GM19468 (cell line): ENCODE data around the gene SAA1.
"Not testable (repeated sequence)": the region's sequence is repeated elsewhere in the genome, so short reads cannot be mapped to it uniquely, and the experiment has no call there.

Experiments
- ATAC-seq: cut with Tn5 transposase; IDR thresholded peaks from one replicate; pipeline ENCODE4 v1.9.1; 2021; ENCODE audit warnings: mild to moderate bottlenecking, moderate library complexity, moderate number of reproducible peaks; ENCODE audit not compliant: unreplicated experiment; ENCODE audit errors: extremely low read depth

The SAA1 gene

DNA sequence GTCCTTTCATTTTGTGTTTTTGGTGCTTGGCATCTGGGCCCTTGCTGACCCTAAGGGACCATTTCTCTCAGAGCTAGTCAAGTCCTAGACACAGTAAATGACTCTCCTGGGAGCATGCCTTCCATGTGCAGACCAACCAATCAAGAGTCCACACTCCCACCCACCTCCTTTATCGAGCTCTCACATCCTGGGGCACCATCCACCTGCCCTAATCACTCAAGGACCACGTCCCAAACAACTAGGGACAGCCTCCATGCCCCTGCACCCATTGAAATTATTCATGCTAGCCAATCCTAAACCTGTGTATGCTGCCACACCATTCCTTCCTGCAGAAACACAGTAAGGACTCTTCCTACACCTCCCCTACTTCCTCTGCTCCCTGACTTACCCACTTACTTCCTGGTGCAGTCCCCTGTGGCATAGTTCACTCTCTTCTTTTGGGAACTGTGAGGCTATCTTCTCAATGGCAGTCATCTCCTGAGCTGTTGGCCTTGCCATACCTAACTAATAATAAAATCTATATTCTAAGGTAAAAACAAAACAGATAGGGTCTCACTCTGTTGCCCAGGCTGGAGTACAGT lies 11.2 kb upstream of the SAA1 start:
- no peak for ATAC-seq

DNA sequence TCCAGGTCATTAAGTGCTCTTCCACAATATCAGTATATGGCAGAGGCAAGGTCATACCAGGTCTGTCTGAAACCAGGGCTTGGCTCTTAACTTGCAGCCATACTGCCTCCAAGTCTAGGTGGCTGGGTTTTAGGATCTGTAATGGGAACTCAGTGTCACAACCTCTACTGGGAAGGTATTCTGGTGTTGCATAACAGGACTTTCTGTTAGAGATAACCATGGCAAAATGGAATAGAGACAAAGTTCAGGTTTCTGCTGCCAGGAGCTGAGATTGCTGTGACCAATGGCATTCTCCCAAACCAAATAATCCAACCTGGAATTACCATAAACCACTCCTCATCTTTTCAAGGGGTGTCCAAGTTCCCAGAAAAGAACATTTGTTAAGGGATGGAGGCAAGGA lies 6.8 kb upstream of the SAA1 start:
- ATAC-seq = no peak

DNA sequence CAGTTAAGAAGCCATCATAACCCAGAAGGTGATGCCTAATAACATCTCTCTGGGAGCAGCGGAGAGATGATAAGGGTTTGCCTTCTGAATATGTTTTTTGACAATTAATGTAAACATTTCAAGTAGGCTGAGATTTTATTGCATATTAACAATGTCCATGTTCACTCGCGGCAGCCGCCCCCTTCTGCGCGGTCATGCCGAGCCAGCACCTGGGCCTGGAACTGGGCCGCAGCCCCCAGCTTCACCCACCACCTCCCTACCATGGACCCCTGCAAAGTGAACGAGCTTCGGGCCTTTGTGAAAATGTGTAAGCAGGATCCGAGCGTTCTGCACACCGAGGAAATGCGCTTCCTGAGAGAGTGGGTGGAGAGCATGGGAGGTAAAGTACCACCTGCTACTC lies 4.3 kb upstream of the SAA1 start:
- no peak for ATAC-seq

DNA sequence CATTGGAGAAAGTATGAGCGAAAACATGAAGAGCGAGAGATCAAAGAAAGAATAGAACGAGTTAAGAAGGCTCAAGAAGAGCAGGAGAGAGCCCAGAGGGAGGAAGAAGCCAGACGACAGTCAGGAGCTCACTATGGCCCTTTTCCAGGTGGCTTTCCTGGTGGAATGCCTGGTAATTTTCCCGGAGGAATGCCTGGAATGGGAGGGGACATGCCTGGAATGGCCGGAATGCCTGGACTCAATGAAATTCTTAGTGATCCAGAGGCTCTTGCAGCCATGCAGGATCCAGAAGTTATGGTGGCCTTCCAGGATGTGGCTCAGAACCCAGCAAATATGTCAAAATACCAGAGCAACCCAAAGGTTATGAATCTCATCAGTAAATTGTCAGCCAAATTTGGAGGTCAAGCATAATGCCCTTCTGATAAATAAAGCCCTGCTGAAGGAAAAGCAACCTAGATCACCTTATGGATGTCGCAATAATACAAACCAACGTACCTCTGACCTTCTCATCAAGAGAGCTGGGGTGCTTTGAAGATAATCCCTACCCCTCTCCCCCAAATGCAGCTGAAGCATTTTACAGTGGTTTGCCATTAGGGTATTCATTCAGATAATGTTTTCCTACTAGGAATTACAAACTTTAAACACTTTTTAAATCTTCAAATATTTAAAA lies 3.2 kb upstream of the SAA1 start:
- ATAC-seq = not testable (repeated sequence)

DNA sequence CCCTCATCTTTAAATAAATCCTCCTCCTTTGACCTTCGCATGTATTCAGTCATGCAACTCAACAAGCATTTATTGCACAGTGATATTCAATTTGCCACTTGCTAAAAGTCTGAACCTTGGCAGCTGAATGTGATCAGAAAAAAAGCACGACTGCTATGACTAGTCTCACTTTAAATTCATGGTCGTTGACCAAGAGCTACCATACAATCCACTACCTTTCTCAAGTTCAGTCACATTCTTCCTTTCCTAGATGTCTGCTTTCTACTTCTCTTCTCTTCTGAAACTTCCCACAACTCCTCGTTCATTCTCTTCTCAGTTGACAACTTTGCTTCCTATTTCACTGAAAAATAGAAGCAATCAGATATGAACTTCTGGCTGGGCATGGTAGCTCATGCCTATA lies 2.0 kb upstream of the SAA1 start:
- ATAC-seq = peak; percentile 30

DNA sequence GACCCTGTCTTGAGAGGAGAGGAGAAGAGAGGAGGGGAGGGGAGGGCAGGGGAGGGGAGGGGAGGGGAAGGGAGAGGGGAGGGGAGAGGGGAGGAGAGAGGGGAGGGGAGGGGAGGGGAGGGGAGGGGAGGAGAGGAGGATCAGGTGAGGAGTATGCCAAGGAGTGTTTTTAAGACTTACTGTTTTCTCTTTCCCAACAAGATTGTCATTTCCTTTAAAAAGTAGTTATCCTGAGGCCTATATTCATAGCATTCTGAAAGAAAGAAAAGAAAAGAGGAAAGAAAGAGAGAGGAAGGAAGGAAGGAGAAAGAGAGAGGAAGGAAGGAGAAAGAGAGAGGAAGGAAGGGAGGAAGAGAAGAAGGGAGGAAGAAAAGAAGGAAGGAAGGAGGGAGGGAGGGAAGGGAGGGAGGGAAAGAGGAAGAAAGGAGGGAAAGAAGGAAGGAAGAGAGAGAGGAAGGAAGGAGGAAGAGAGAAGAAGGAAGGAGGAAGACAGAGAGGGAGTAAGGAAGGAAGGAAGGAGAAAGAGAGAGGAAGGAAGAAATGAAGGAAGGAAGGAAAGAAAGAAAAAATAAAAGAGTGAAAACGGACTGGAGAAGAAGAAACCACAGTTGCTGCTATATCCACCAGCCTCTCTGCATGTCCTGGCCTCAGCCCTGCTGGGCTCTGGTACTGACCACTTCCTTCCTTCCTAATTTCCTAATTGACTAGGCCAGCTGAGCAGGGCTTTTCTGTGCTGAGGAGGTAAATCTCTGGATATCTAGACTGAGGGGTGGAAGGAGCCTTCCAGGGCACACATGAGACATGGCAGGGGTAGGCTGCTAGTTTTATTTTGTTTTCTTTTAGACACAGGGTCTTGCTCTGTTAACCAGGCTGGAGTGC lies 1.1 kb upstream of the SAA1 start:
- ATAC-seq = no peak

DNA sequence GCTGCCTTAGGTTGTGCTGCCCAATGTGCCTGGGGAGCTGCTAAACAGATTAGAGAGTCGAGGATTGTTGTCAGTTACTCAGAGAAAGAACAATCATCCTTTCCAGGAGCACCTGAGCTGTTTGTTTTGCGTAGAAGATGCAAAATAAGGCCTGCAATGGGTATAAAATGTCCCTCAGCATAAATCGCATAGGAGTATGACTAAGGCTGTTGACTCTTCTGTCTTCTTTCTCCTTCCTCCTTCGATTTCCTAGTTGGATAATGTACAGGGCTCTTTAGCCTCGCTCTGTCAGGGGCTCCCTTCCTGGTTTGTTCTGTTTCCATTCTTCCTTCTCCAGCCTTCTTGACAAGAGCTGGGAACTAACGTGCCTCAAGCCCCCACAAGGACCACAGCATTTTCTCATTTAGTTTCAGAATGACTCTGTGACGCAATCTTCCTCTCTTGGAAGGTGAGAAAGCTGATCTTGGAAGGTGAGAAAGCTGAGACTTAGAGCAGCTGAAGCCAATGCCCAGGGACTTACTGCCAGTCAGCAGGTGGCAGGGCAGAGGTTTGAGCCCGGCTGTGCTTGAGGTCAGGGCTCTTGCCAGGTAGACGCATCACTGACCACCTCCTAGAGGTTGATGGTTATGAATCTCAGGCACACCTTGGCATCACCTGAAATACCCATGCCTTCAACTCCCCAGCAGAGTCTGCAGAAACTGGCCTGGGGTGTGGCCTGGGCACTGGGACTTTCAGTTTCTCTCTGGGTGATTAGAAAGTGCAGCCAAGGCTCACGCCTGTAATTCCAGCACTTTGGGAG lies 1.5 kb downstream of the SAA1 start:
- not testable (repeated sequence) for ATAC-seq

DNA sequence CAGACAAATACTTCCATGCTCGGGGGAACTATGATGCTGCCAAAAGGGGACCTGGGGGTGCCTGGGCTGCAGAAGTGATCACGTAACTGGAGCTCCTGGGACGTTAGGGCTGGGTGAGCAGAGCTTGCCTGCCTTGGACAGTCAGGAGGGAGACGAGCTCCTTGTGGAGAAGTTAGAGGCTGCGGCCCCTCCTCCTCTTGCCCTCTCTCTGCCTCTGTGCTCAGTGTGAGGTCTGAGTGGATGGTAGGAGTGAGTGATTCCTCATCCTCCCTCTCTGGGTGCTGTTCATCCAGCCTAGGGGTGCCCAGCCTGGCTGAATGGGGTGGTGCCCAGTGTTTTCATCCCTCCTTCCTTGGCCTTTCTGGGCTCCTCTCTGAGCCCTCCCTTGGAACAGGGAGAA lies 3.2 kb downstream of the SAA1 start:
- not testable (repeated sequence) for ATAC-seq

DNA sequence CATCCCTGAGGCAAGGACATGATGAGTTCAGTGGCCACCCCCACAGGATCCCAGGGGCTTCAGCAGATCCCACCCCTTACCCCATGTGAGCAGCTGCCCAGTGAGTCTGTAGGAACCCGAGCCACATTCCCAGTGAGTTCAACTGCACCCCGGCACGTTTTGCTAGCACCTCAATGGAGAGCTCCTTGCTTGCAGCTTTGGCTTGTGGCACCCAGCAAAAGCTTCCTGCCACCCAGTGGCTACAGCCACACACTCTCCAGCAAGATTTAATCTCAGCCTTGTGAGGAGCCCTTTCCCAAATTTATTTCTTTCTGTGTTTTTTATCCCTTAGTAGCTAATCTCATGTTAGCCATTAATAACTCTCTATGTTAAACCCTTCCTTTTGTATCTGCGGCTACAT lies 4.0 kb downstream of the SAA1 start:
- no peak for ATAC-seq

DNA sequence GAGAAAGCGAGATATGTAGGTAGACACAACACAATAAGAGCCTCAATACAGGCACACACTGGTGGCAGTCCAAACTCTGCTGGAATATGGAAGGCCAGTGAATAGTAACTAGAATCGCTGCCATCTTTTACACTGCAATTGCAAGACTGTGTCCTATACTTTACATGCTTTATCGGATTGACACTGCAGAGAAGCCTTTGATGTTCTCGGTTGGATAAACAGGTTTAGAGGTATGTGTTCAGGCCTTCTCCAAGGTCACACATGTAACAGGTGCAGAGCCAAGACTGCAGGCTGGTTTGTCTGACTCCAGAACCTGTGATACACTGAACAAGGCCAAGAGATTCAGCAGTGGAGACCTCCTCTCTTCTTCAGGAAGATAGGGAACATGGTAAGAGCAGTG lies 5.1 kb downstream of the SAA1 start:
- no peak for ATAC-seq

DNA sequence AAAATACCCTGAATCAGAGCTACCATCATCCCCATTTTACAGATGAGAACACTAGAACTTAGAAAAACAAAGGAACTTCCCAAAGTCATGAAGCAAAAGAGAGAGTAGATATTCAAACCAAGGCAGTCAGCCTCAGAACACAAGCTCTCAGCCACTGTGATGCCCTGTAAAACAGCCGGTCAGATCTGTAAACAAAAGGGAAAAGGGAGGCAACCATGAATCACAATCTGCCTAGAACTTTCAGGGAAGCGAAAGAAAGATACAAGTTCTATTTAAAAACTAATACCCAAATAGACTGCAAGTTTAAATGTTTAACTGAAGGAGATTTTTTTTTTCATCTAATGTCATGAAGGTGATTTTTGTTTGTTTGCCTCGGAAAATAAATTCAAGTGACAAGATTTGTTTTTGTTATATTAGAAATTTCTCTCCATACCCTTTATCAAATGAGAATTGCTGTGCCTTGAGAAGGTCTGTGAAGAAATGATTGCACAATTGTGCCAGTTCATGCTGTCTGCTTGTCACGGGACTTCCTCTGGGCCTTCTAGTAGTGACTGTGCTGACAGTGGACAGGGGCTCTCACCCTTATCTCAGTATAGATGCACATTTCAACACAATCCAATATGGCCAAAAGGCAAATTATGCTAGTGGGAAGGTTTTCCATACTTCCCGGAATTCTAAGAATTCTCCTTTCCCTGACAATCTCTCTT lies 11.7 kb downstream of the SAA1 start:
- ATAC-seq = no peak

DNA sequence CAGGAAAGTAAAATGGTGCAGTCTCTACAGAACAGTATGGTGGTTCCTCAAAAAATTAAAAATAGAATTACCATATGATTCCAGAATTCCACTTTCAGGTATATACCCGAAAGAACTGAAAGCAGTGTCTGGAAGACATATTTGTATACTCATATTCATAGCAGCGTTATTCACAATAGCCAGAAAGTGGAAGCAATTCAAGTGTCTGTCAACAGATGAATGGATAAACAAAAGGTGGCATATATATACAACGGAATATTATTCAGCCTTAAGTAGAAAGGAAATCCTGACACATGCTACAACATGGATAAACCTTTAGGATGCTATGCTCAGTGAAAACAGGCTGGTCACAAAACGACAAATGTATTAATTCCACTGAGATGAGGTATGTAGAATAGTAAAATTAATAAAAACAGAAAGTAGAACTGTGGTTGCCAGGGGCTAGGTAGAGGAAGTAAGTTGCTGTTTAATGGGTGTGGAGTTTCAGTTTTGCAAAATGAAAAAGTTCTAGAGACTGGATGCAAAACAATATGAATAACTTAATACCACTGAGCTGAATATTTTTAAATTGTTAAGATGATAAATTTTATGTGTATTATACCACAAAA lies 14.5 kb downstream of the SAA1 start:
- ATAC-seq = peak; percentile 76

DNA sequence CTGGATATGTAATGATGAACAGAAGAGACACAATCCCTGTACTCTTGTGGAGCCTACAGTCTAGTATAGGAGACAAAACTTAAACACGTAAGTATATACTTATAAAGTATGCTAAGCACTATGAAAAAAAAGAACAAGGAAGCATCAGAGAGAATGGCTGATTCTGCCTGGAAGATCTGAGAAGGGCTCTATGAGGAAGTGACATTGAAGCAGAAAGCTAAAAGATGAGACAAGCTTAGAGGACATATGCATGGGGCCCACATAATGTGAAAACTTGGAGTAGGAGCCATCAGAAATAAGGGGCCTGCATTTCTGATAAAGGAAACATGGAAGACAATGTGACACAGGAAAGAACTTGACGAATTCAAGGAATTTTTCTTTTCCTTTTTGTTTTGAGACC lies 16.6 kb downstream of the SAA1 start:
- no peak for ATAC-seq

DNA sequence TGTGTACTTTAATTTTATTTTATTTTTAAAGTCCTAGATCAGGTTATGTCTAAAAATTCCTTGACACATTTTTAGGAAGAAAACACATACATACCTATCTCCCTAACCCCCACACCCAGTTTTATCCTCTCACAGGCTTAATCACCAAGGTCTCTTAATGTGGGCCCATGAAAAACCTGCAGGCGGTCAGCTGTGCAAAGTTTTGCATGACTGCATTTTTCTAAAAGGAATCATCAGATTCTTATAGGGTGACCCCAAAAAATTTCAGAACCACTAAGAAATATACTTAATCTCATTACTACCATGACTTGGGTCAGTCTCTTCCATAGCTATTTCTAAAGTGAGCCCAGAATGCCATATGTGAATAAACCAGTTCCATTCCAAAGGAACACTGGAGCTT lies 19.8 kb downstream of the SAA1 start:
- ATAC-seq = no peak

DNA sequence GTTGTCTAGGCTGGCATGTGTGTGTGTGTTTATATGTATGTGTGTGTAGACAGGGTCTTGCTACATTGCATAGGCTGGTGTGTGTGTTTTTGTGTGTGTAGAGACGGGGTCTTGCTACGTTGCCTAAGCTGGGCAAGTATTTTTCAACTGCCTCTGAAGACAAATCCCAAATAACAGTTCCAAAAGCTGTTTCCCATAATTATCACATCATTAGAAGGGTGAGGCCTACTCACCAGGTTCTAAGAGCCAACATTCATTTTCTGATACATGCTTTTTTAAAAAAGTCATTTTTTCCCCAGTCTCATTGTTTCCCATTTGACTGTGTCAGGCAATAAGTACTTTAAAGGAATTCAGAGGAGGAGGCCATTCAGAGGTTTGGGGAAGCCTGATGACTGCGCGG lies 22.8 kb downstream of the SAA1 start:
- no peak for ATAC-seq

DNA sequence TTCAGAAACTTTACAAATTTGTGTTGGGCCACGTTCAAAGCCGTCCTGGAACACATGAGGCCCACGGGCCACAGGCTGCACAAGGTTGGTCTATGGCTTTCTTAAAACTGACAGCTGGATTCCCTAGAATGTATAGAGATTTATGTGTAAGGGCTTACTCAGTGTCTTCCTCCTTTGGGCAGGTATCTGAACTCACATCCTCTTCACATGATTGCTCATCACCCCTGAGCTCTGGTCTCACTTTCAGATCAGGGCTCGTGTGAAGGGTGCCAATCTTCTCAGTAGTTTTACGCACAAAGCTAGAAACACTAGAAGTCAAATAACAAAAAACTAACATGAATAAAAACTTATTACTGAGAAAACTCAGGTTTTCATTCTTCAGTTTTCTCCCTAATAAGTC lies 28.8 kb downstream of the SAA1 start:
- ATAC-seq = no peak

DNA sequence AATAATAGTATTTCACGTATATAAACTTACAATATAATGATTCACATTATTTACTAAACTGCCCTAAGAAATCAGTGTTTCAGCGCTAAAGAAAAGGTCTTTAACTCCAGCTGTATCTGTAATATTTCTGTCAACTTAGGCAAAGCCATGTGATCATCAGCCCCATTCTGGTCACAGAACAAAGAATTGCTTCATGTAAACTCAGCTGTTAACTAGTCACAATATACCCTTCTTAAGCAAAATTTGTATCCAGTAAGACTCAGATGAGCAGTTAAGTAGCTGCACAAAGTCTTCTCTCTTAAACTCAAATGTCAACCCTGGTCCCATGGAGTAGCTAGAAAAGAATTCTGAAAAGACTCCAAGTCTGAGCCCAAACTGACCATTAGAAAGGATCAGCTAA lies 29.3 kb downstream of the SAA1 start:
- no peak for ATAC-seq

DNA sequence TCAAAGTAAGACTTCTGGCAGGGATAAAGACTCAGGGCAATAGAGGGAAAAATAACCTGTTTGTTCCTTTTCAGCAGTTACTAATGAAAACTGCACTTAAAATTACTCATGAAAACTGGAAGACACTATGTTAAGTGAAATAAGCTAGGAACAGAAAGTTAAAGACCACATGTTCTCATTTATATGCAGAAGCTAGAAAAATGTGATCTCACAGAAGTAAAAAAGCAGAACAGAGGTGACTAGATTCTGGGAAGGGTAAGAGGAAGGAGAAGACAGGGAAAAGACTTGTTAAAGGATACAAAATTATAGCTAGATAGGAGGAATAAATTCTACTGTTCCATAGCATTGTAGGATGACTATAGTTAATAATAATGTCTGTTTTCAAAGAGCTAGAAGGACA lies 33.7 kb downstream of the SAA1 start:
- ATAC-seq = no peak

DNA sequence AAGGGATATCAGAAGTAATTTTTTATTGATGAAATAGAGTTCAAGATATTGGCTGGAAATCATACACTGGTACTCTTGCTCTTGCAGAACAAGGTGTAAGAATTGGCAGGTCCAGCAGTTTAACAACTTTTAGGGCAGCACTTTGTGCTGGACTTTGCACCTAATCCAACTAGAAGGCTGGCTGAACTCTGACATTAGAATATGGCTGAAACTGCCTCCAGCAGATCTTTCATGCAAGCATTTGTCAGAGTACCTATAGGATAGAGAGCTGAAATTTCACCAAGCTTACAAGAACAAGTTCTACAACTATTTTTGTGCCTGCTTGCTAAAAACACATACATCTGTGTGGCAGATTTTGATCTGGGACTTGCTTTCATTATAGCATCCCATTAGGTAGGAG lies 38.7 kb downstream of the SAA1 start:
- ATAC-seq = no peak
